Adrenal gland (tissue), 5 donors: ENCODE results near the gene TRIM8.

Experiments
- CTCF ChIP-seq, 6 experiments: fragments of 450-650 bp in 4 of 6; fragments of 200-600 bp in 2 of 6; sonication (generic) in 1 of 6; IDR thresholded peaks; 1 replicate in 5 of 6; 2 replicates in 1 of 6; pipeline versions ENCODE4 v1.5.1 to v1.8.0; 2016 to 2021; ENCODE audit warnings: antibody characterized with exemption in 6 of 6, mild to moderate bottlenecking in 2 of 6, moderate library complexity in 1 of 6
- POLR2A ChIP-seq, 2 donors: fragments of 450-650 bp; IDR thresholded peaks; one replicate each; pipeline ENCODE4 v1.6.1; 2017; ENCODE audit warnings: antibody characterized with exemption in 2 of 2, mild to moderate bottlenecking in 2 of 2, moderate library complexity in 1 of 2
- donor health status: DM: no; HTN: no; CAD: no.

- TF ChIP-seq CTCF (IDR thresholded peaks at IDR 0.05), result no peak
- TF ChIP-seq POLR2A (IDR thresholded peaks at IDR 0.05), result no peak
Measured at GRCh38 chr10:102702742-102703141, 58.5 kb downstream of the TRIM8 start.
